C4-2B (cell line): ENCODE measurements around the gene SLX4IP.

Experiments used
- H3K27ac ChIP-seq: fragments of 450-650 bp; 2 replicates; pipeline ENCODE4 v1.5.1; 2017
- ZFX ChIP-seq: fragments of 450-650 bp; IDR thresholded peaks from 2 replicates; pipeline ENCODE4 v1.6.1; 2017
- TF ChIP-seq, protein P1 (sequence below): fragments of 450-650 bp; conservative IDR thresholded peaks from 2 replicates; pipeline ENCODE4 v1.5.1; 2017; ENCODE audit warnings: mild to moderate bottlenecking

The SLX4IP gene

DNA sequence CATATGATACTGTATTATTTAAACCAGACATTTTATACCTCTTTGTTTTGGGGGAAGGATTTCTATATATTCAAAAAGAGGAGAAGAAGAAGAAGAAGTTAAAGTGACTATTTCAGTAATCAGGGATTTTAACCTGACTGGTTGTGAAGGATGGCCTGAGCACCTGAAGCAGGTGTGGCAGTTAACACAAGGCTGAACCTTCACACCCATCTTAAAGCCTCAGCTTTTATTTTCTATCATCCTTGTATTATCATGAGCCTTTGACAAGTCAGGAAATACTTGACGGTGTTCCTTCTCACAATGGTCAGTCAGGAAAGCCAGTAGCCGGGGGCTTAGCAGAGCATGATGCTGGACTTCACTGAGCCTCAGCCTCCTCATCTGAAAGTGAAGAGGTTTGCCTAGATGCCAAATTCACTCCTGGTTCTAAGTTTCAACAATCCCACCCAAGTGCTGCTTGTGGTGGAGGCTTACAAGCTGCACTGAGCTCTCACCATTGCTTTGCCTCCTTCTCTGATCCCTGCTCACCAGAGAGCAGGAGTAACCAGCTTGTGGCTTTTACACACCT is 121.5 kb downstream of the SLX4IP start:
- TF ChIP-seq, protein P1, sequence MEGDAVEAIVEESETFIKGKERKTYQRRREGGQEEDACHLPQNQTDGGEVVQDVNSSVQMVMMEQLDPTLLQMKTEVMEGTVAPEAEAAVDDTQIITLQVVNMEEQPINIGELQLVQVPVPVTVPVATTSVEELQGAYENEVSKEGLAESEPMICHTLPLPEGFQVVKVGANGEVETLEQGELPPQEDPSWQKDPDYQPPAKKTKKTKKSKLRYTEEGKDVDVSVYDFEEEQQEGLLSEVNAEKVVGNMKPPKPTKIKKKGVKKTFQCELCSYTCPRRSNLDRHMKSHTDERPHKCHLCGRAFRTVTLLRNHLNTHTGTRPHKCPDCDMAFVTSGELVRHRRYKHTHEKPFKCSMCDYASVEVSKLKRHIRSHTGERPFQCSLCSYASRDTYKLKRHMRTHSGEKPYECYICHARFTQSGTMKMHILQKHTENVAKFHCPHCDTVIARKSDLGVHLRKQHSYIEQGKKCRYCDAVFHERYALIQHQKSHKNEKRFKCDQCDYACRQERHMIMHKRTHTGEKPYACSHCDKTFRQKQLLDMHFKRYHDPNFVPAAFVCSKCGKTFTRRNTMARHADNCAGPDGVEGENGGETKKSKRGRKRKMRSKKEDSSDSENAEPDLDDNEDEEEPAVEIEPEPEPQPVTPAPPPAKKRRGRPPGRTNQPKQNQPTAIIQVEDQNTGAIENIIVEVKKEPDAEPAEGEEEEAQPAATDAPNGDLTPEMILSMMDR: no peak
- TF ChIP-seq ZFX: no peak
- no peak overlapping the region for H3K27ac ChIP-seq

DNA sequence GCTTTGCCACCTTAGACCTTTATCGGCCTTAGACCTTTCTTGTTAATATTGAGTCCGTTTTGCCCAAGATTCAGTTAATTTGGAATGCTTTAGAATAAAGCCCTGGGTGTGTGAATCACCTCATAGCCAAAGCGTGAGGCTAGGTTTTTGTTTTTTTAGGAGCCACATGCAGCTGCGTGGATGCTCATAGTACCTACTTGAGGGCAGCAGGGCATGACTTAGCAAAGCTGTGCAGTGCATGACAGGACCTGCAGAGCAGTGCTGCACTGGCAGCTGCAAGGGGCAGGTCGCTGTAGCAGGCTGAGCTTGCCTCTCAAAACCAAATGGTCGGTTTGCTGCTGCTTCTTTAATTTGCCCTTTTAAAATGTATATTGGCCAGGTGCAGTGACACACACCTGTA is 122.6 kb downstream of the SLX4IP start:
- no peak overlapping the region for H3K27ac ChIP-seq
- no peak for TF ChIP-seq ZFX
- TF ChIP-seq, protein P1: no peak

- H3K27ac ChIP-seq: no peak overlapping the region; the same call in 1 of the 2 replicates
- TF ChIP-seq, protein P1: no peak
- no peak for TF ChIP-seq ZFX
Observed at GRCh38 chr20:10558635-10559187, 123.6 kb downstream of the SLX4IP start.

DNA sequence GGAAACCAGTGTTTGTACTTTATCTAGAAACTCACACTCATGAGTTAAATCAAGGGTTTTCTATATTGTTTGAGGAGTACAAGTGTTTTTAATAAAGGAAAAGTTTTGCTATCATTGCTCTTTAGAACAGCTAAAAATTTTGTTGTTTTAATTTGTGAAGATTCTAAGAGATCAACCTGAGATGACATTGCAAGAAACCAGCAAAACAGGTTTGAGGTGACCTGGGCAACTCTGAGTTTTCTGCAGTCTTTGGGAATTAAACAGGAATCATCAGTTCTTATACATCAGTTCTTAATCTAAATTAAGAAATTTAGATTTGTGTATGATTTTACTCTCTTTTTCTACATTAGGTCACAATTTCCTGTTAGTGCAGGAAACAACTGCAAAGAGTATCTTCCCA is 124.2 kb downstream of the SLX4IP start:
- no peak for TF ChIP-seq ZFX
- TF ChIP-seq, protein P1: no peak
- no peak overlapping the region for H3K27ac ChIP-seq

- TF ChIP-seq, protein P1: no peak
- no peak for TF ChIP-seq ZFX
Observed at GRCh38 chr20:10560686-10561085, 125.6 kb downstream of the SLX4IP start.

DNA sequence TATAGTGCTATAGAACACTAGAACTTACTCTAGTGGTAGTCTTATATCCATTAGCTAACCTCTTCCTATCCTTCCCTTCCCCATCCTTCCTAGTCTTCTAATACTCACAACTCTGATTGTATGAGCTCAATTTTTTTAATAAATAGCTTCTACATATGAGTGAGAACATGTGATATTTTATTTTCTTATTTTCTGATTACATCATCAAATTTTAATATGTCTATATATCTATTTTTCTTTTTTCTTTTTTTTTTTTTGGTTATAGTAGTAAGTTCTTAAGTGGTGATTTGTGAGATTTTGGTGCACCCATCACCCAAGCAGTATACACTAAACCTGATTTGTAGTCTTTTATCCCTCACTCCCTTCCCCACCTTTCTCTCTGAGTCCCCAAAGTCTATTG is 126.2 kb downstream of the SLX4IP start:
- TF ChIP-seq ZFX: no peak
- TF ChIP-seq, protein P1: no peak
- no peak overlapping the region for H3K27ac ChIP-seq

More at GRCh38 chr20:10560686-10561085, 125.6 kb downstream of the SLX4IP start:
- H3K27ac ChIP-seq: no peak overlapping the region

DNA sequence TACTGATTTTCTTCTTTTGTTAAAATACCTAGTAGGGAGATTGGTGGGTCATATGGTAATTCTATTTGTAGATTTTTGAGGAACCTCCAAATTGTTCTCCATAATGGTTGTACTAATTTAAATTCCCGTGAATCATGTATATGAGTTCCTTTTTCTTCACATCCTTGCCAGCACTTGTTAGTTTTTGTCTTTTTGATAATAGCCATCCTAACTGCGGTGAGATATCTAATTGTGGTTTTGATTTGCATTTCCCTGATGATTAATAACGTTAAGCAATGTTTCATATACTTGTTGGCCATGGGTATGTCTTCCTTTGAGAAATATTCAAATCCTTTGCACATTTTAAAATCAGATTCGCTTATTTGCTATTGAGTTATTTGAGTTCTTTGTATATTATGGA is 127.8 kb downstream of the SLX4IP start:
- H3K27ac ChIP-seq: no peak overlapping the region
- no peak for TF ChIP-seq ZFX
- TF ChIP-seq, protein P1: no peak
